ENCODE data around the gene CD96. TPM values are rescaled to one million over a fixed set of nuclear protein-coding genes. Genes with fewer than 3 reads are reported as not detected.

Gene CD96
- total RNA-seq, 1 donor from 2014 or later: 0.61 TPM

DNA sequence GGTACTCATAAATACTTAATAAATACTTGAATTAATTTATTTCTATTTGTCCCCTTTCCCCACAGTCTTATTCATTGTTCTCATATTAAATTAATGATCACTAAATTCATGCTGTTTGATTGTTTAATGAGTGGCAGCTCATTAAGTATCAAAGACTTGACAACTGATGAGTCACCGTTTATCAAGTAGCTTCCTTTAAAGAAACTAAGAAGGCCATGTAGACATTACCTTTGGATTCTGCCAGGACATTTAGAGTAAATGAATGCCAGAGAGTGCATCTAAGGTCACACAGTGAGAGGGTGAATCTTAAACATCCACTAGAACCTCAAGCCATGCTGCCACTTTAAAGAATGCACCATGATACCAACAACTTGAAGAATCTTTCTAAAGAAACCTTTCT is 29.3 kb downstream of the CD96 start:
- no peaks in the 10 kb centered on the region for H4K20me1 ChIP-seq (ENCODE audit: insufficient read depth, low read length)
- Mint-ChIP-seq H3K27ac (ENCODE audit: unreplicated experiment) (no peak overlapping the region), H3K36me3 (ENCODE audit: low read depth, unreplicated experiment) (no peaks in the 10 kb centered on the region), H3K4me1 (ENCODE audit: low read depth, unreplicated experiment) (no peaks in the 10 kb centered on the region), H3K9me3 (ENCODE audit: unreplicated experiment) (no peaks in the 10 kb centered on the region), H3K4me3 (ENCODE audit: unreplicated experiment) (no peak overlapping the region), H3K27me3 (ENCODE audit: low read depth, unreplicated experiment) (no peaks in the 10 kb centered on the region)
- no peak for DNase-seq (ENCODE audit: low read depth)
- H3K27me3 ChIP-seq (ENCODE audit: insufficient read depth, low read length): no peaks in the 10 kb centered on the region
- no peaks in the 10 kb centered on the region for H3K36me3 ChIP-seq (ENCODE audit: insufficient read depth, low read length)
- no peaks in the 10 kb centered on the region for H3K9me3 ChIP-seq (ENCODE audit: insufficient read depth, low read depth, low read length)
- no peaks in the 10 kb centered on the region for H3K4me1 ChIP-seq (ENCODE audit: insufficient read depth, low read length)
- H3K9ac ChIP-seq (ENCODE audit: low read length): no peak overlapping the region
- no peak overlapping the region for H3K4me2 ChIP-seq (ENCODE audit: low read length)
- no peak for FAIRE-seq
- no peak overlapping the region for H3K27ac ChIP-seq (ENCODE audit: low read depth, low read length)
- no peaks in the 10 kb centered on the region for H3K79me2 ChIP-seq (ENCODE audit: insufficient read depth, low read length)
- H2AFZ ChIP-seq (ENCODE audit: low read depth, low read length): no peak overlapping the region
- no peak overlapping the region for H3K4me3 ChIP-seq (ENCODE audit: insufficient read depth, low read depth, low read length)
- TF ChIP-seq EZH2 (IDR thresholded peaks at IDR 0.05; ENCODE audit: insufficient read depth, low read length): no peak
- TF ChIP-seq, protein P1, sequence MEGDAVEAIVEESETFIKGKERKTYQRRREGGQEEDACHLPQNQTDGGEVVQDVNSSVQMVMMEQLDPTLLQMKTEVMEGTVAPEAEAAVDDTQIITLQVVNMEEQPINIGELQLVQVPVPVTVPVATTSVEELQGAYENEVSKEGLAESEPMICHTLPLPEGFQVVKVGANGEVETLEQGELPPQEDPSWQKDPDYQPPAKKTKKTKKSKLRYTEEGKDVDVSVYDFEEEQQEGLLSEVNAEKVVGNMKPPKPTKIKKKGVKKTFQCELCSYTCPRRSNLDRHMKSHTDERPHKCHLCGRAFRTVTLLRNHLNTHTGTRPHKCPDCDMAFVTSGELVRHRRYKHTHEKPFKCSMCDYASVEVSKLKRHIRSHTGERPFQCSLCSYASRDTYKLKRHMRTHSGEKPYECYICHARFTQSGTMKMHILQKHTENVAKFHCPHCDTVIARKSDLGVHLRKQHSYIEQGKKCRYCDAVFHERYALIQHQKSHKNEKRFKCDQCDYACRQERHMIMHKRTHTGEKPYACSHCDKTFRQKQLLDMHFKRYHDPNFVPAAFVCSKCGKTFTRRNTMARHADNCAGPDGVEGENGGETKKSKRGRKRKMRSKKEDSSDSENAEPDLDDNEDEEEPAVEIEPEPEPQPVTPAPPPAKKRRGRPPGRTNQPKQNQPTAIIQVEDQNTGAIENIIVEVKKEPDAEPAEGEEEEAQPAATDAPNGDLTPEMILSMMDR (IDR thresholded peaks at IDR 0.05; ENCODE audit: insufficient read depth, low read depth, low read length): no peak

DNA sequence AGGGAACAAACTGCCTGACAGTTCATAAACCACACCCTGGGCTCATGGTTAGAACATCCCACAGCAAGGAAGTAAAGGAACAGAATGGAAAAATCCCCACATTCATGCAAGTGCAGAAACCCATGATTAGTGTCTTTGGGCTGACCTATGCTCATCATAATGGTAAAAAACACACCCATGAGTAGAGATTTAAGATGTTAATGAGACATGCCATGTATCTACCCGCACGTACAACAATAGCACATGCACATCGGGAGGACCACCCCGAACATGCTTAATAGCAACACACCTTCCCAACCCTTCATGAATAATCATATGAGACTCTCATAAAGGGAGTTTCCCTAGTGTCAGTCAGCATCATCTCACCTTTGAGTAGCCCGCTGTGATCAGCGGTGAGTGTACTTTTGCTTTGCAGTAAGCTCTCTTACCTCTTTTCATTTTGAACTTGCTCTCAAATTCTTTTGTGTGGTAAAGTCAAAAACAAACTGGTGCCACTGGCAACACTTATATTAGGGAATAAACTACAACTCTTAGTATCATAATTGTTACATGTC is 30.0 kb downstream of the CD96 start:
- Histone ChIP-seq H3K4me3 (ENCODE audit: insufficient read depth, low read depth, low read length) (no peak overlapping the region), H4K20me1 (ENCODE audit: insufficient read depth, low read length) (no peaks in the 10 kb centered on the region), H3K9me3 (ENCODE audit: insufficient read depth, low read depth, low read length) (no peaks in the 10 kb centered on the region), H3K36me3 (ENCODE audit: insufficient read depth, low read length) (no peaks in the 10 kb centered on the region), H3K79me2 (ENCODE audit: insufficient read depth, low read length) (no peaks in the 10 kb centered on the region), H3K4me1 (ENCODE audit: insufficient read depth, low read length) (no peaks in the 10 kb centered on the region), H2AFZ (ENCODE audit: low read depth, low read length) (no peak overlapping the region), H3K27ac (ENCODE audit: low read depth, low read length) (no peak overlapping the region), H3K9ac (ENCODE audit: low read length) (no peak overlapping the region), H3K4me2 (ENCODE audit: low read length) (no peak overlapping the region), H3K27me3 (ENCODE audit: insufficient read depth, low read length) (no peaks in the 10 kb centered on the region)
- H3K4me1 Mint-ChIP-seq (ENCODE audit: low read depth, unreplicated experiment): no peaks in the 10 kb centered on the region
- TF ChIP-seq, protein P1 (IDR thresholded peaks at IDR 0.05; ENCODE audit: insufficient read depth, low read depth, low read length): no peak
- no peak for TF ChIP-seq EZH2 (IDR thresholded peaks at IDR 0.05; ENCODE audit: insufficient read depth, low read length)
- H3K27me3 Mint-ChIP-seq (ENCODE audit: low read depth, unreplicated experiment): no peaks in the 10 kb centered on the region
- no peak overlapping the region for H3K27ac Mint-ChIP-seq (ENCODE audit: unreplicated experiment)
- no peaks in the 10 kb centered on the region for H3K36me3 Mint-ChIP-seq (ENCODE audit: low read depth, unreplicated experiment)
- DNase-seq (ENCODE audit: low read depth) (no peak), FAIRE-seq (no peak)
- no peak overlapping the region for H3K4me3 Mint-ChIP-seq (ENCODE audit: unreplicated experiment)
- H3K9me3 Mint-ChIP-seq (ENCODE audit: unreplicated experiment): no peaks in the 10 kb centered on the region

DNA sequence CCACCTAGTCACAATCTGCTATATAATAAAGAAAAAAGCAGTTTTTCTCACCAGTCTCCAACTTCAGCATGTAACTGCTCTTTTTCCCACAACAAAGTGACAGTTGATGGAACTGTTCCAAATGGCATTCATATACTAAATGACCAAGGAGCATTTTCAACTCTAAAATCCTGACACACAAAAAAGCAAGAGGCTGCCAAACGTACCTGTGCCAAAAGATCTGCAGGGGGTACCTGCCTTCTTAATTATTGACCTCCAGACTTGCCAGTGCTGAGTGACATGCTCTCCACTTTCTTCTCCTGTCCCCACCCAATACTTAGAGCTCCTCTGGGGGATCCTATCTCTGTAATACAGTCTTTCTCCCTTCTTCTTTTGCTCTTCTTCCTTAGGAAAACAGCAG is 35.1 kb downstream of the CD96 start:
- peaks cover 10% of the 10 kb centered on the region for H3K4me1 ChIP-seq (ENCODE audit: insufficient read depth, low read length)
- no peak overlapping the region for H3K9ac ChIP-seq (ENCODE audit: low read length)
- Mint-ChIP-seq H3K27me3 (ENCODE audit: low read depth, unreplicated experiment) (no peaks in the 10 kb centered on the region), H3K4me1 (ENCODE audit: low read depth, unreplicated experiment) (peaks cover 29% of the 10 kb centered on the region), H3K36me3 (ENCODE audit: low read depth, unreplicated experiment) (no peaks in the 10 kb centered on the region), H3K9me3 (ENCODE audit: unreplicated experiment) (no peaks in the 10 kb centered on the region), H3K4me3 (ENCODE audit: unreplicated experiment) (no peak overlapping the region), H3K27ac (ENCODE audit: unreplicated experiment) (no peak overlapping the region)
- H3K36me3 ChIP-seq (ENCODE audit: insufficient read depth, low read length): no peaks in the 10 kb centered on the region
- TF ChIP-seq, protein P1 (IDR thresholded peaks at IDR 0.05; ENCODE audit: insufficient read depth, low read depth, low read length): no peak
- no peak for TF ChIP-seq EZH2 (IDR thresholded peaks at IDR 0.05; ENCODE audit: insufficient read depth, low read length)
- no peaks in the 10 kb centered on the region for H3K9me3 ChIP-seq (ENCODE audit: insufficient read depth, low read depth, low read length)
- FAIRE-seq: no peak
- no peak overlapping the region for H3K27ac ChIP-seq (ENCODE audit: low read depth, low read length)
- no peaks in the 10 kb centered on the region for H3K27me3 ChIP-seq (ENCODE audit: insufficient read depth, low read length)
- H3K79me2 ChIP-seq (ENCODE audit: insufficient read depth, low read length): no peaks in the 10 kb centered on the region
- H3K4me3 ChIP-seq (ENCODE audit: insufficient read depth, low read depth, low read length): no peak overlapping the region
- no peaks in the 10 kb centered on the region for H4K20me1 ChIP-seq (ENCODE audit: insufficient read depth, low read length)
- H2AFZ ChIP-seq (ENCODE audit: low read depth, low read length): no peak overlapping the region
- no peak for DNase-seq (ENCODE audit: low read depth)
- H3K4me2 ChIP-seq (ENCODE audit: low read length): no peak overlapping the region
